Measurements from ENCODE around the gene IER3.

IER3 gene

DNA sequence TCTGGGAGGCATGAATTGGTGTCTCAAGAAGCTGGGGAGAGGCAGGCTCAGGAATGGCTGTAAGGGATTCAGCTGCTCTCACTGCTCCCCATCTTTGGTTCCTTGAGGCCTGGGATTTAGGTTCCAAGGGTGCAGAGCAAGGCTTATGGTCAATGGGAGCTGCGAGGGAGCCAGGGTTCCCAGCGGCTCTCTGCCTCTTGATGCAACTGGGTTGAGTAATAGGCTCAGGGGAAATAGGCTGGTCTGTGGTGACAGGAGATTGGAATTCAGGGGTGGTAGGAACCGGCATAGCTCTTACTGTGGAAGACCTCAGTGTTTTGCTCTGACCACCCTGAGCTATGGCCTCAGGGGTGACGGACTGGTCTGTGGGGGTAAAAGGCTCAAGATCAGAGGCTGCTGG, 40.5 kb downstream of the IER3 start:
- no peak for DNase-seq (ENCODE audit: low spot score)

DNA sequence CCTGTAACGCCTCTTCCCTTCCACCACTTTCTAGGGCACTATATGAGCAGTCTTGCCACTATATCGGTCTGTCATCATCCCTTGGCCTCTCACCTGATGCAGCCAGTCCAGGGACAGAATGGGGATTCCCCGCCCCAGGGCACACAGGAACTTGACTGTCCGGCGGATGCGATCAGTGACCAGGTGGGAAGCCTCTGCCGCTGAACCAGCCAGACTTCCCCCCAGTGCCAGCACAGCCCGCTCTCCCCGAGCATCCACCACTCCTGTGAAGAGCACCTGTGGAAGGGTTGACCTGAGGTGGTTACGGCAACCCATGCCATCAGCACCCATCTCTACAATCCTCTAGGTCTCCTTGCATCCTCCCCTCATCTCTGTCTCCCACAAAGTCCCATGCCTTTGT, 41.3 kb downstream of the IER3 start:
- DNase-seq (ENCODE audit: low spot score) = no peak

DNA sequence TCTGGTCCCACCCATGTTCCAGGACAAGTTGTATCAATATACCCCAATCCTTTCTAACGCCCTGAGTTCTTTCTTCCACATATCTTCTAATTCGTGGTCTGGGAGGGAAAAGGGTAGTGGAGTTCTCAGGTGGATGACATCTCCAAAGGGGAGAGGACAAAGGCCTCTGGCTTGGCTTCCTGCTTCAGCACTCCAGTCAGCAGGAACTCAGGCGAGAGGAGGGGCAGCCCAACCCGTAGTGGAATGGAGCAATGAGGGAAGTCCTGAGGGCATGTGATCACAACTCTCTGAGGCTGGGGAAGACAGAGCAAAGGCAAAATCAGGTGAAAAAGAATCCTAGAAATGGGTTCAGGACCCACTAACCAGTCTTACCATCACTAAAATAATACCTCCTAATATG, 44.0 kb downstream of the IER3 start:
- DNase-seq (ENCODE audit: low spot score) = no peak

- no peak for DNase-seq (ENCODE audit: low spot score)
Measured at GRCh38 chr6:30696432-30696831, 47.9 kb downstream of the IER3 start.

Data from hepatic stellate cell (primary cell).